Smooth muscle cell (in vitro differentiated cells): ENCODE data around the gene HACD3. TPM values are rescaled to one million over a fixed set of nuclear protein-coding genes. Genes with fewer than 3 reads are reported as not detected.

Source experiments
- DNase-seq: peaks from one replicate; lab custom pipeline; 2025; ENCODE audit not compliant: unreplicated experiment; lab: John Stamatoyannopoulos, UW
- H2AFZ ChIP-seq: fragments of 200-600 bp; sonication (generic); 2 replicates; pipeline ENCODE4 v1.6.0; 2016; ENCODE audit warnings: antibody characterized with exemption, low read depth, mild to moderate bottlenecking
- H3F3A ChIP-seq: fragments of 200-600 bp; sonication (generic); 2 replicates; pipeline ENCODE4 v1.6.0; 2017; ENCODE audit warnings: antibody characterized with exemption, low read depth
- H3K27ac ChIP-seq: fragments of 200-600 bp; sonication (generic); 2 replicates; pipeline ENCODE4 v1.5.1; 2016; ENCODE audit warnings: low read depth, mild to moderate bottlenecking
- H3K27me3 ChIP-seq: fragments of 200-600 bp; sonication (generic); 2 replicates; pipeline ENCODE4 v1.6.1; 2016; ENCODE audit warnings: low read depth, mild to moderate bottlenecking
- H3K36me3 ChIP-seq: fragments of 200-600 bp; sonication (generic); 2 replicates; pipeline ENCODE4 v1.5.1; 2016; ENCODE audit warnings: low read depth
- H3K4me1 ChIP-seq: fragments of 200-600 bp; sonication (generic); 2 replicates; pipeline ENCODE4 v1.5.1; 2016; ENCODE audit warnings: low read depth
- H3K4me2 ChIP-seq: fragments of 200-600 bp; sonication (generic); 2 replicates; pipeline ENCODE4 v1.6.0; 2016; ENCODE audit warnings: mild to moderate bottlenecking
- H3K4me3 ChIP-seq: fragments of 200-600 bp; sonication (generic); 2 replicates; pipeline ENCODE4 v1.5.1; 2016; ENCODE audit warnings: mild to moderate bottlenecking
- H3K79me2 ChIP-seq: fragments of 200-600 bp; sonication (generic); 2 replicates; pipeline ENCODE4 v1.6.0; 2016; ENCODE audit warnings: low read depth, mild to moderate bottlenecking
- H3K9ac ChIP-seq: fragments of 200-600 bp; sonication (generic); 2 replicates; pipeline ENCODE4 v1.6.0; 2016; ENCODE audit warnings: low read depth
- H3K9me3 ChIP-seq: fragments of 200-600 bp; sonication (generic); replicated peaks from 2 replicates; pipeline ENCODE4 v1.5.1; 2016; ENCODE audit warnings: low read depth
- H4K20me1 ChIP-seq: fragments of 200-600 bp; sonication (generic); 2 replicates; pipeline ENCODE4 v1.6.0; 2016; ENCODE audit warnings: low read depth
- WGBS: methylation state at CpG from one replicate; pipeline ENCODE4 v1.1.7; 2016; ENCODE audit warnings: low lambda C conversion rate; 5-methylcytosine and 5-hydroxymethylcytosine counted together
- polyA plus RNA-seq: library from polyadenylated mRNA; unstranded; fragments of >200 nt; fragmentation: Nextera tagmentation; extraction: Ambion mirVana; gene quantifications from 2 replicates; pipeline ENCODE4 v1.2.1, GENCODE V29; 2016
- total RNA-seq: library from RNA; depleted of rRNA; stranded (reverse); fragments of >200 nt; gene quantifications from 2 replicates; pipeline ENCODE4 v1.2.3, GENCODE V29; 2014
- TF ChIP-seq, protein P1 (sequence below): fragments of 200-600 bp; sonication (generic); IDR thresholded peaks from 2 replicates; pipeline ENCODE4 v1.5.1; 2017; ENCODE audit warnings: borderline replicate concordance, mild to moderate bottlenecking, antibody characterized with exemption; ENCODE audit not compliant: insufficient read depth, poor library complexity, severe bottlenecking

Gene HACD3
- total and polyA plus RNA-seq, 2 experiments from 2014 or later: 73.8 to 107 TPM

GRCh38 chr15:65509321-65509720 lies 20.9 kb upstream of the HACD3 start:
- WGBS: 92% methylated on average over 2 of the region's 2 CpGs
- Histone ChIP-seq H3K4me1 (no peaks in the 10 kb centered on the region), H3K4me2 (no peak overlapping the region), H3K79me2 (peaks cover 14% of the 10 kb centered on the region), H4K20me1 (no peaks in the 10 kb centered on the region), H3F3A (no peaks in the 10 kb centered on the region), H3K4me3 (no peak overlapping the region), H3K9me3 (no peaks in the 10 kb centered on the region), H3K9ac (no peak overlapping the region), H3K27ac (no peak overlapping the region), H2AFZ (no peak overlapping the region), H3K36me3 (no peaks in the 10 kb centered on the region), H3K27me3 (no peaks in the 10 kb centered on the region)
- no peak for DNase-seq
- TF ChIP-seq, protein P1, sequence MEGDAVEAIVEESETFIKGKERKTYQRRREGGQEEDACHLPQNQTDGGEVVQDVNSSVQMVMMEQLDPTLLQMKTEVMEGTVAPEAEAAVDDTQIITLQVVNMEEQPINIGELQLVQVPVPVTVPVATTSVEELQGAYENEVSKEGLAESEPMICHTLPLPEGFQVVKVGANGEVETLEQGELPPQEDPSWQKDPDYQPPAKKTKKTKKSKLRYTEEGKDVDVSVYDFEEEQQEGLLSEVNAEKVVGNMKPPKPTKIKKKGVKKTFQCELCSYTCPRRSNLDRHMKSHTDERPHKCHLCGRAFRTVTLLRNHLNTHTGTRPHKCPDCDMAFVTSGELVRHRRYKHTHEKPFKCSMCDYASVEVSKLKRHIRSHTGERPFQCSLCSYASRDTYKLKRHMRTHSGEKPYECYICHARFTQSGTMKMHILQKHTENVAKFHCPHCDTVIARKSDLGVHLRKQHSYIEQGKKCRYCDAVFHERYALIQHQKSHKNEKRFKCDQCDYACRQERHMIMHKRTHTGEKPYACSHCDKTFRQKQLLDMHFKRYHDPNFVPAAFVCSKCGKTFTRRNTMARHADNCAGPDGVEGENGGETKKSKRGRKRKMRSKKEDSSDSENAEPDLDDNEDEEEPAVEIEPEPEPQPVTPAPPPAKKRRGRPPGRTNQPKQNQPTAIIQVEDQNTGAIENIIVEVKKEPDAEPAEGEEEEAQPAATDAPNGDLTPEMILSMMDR: no peak

GRCh38 chr15:65512189-65512588 lies 18.1 kb upstream of the HACD3 start:
- Histone ChIP-seq H3K27me3 (no peaks in the 10 kb centered on the region), H3F3A (peaks cover 9% of the 10 kb centered on the region), H3K27ac (no peak overlapping the region), H4K20me1 (peaks cover 20% of the 10 kb centered on the region), H3K9me3 (no peaks in the 10 kb centered on the region), H3K9ac (no peak overlapping the region), H3K79me2 (peaks cover 30% of the 10 kb centered on the region), H3K4me3 (no peak overlapping the region), H3K4me2 (no peak overlapping the region), H3K4me1 (peaks cover 12% of the 10 kb centered on the region), H3K36me3 (no peaks in the 10 kb centered on the region), H2AFZ (no peak overlapping the region)
- TF ChIP-seq, protein P1: no peak
- no peak for DNase-seq
- WGBS: 96% methylated on average over 5 of the region's 5 CpGs

- Histone ChIP-seq H3K79me2 (peaks cover 29% of the 10 kb centered on the region), H3K9me3 (no peaks in the 10 kb centered on the region), H2AFZ (no peak overlapping the region), H3K4me2 (no peak overlapping the region), H3K4me3 (no peak overlapping the region), H3K27me3 (no peaks in the 10 kb centered on the region), H3K4me1 (peaks cover 12% of the 10 kb centered on the region), H3F3A (peaks cover 9% of the 10 kb centered on the region), H3K27ac (no peak overlapping the region), H3K9ac (no peak overlapping the region), H3K36me3 (no peaks in the 10 kb centered on the region), H4K20me1 (peaks cover 20% of the 10 kb centered on the region)
- WGBS: 86% methylated on average over 10 of the region's 10 CpGs
- TF ChIP-seq, protein P1: no peak
- no peak for DNase-seq
Measured at GRCh38 chr15:65512807-65513416, 17.4 kb upstream of the HACD3 start.
